NOMO-1 (cell line): Measurements from ENCODE around the gene HERPUD2.
"Not testable (repeated sequence)": the region's sequence is repeated elsewhere in the genome, so short reads cannot be mapped to it uniquely, and the experiment has no call there.

Source experiments
- DNase-seq, 2 experiments: peaks; one replicate each; lab custom pipeline; 2025; ENCODE audit not compliant: unreplicated experiment in 2 of 2; lab: John Stamatoyannopoulos, UW

Gene HERPUD2

DNA sequence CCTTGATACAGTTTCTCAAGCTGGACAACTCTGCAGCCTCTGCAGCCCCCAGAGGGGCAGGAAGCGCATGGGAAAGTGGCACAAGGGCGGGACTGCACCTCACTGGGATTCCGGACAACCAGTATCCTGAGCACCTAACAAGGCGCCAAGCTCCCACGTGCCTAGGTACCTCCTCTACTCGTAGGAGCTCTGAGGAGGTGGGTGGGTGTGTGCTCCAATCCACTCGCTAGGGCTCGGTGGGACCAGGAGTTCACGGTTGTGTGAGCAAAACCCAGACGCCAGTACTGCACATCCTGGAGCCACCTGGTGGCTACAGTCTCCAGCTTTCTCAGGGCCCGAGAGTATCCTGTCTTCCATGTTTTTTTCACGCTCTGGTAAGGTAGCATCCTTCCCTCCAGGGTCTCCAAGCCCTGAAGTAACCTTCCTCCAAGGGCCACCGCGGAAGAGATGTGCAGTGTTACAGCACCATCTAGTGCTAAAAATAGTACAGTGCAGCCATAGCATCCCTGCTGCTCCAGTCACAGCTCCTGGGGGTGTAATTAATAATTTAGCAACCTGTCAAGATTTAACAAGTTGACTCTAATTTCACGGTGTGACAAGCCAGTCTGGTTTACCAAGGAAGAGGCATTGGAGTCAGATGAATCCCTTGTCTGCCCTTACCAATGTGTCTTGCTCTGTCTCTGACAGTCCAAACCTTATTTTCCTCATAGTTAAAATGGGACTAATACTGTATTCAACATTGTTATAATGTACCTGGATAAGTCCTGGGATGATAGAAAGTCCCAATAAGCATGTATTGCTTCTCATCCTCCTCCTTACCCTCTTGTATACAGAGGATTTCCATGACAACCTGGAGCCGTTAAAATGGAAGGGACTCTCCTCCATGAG is 70.4 kb downstream of the HERPUD2 start:
- peak in 1 of 2 experiments; percentile 40 for DNase-seq

DNA sequence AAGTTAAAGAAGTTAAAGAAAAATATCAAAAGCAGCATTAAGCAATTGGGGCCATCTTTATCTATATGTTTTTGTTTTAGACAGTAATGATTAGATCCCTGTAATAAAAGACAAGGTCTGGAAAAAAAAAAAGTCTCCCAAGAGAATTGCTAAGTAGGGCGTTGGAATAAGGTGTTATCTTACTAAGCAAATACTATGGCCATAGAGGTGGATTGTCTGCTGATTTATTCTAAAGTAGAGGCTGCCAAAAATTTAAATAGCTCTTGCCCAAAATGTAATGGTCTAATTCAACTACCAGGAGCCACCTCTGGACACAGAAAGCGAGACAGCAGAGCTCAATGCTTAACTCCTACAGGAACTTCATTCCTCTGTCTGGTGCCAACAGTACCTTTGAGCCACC is 71.6 kb downstream of the HERPUD2 start:
- DNase-seq: no peak

DNA sequence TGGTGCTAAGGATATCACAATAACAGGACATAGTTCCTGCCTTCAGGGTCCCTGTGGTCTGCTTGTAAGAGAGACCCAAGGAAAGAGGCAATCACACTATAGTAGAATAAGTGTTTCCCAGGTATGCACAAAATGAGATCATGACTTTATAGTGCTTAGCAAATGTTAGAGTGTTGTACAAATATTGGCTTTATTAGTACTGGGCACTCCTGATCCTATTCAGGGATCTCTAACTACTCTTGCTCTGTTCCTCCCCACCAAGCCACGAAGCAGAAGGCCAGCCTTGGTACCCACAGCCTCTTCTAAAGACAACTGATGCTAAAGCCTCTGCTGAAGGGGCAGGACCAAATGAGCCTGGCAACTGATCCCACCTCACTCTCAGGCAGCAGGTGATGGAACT is 75.1 kb downstream of the HERPUD2 start:
- DNase-seq: no peak

DNA sequence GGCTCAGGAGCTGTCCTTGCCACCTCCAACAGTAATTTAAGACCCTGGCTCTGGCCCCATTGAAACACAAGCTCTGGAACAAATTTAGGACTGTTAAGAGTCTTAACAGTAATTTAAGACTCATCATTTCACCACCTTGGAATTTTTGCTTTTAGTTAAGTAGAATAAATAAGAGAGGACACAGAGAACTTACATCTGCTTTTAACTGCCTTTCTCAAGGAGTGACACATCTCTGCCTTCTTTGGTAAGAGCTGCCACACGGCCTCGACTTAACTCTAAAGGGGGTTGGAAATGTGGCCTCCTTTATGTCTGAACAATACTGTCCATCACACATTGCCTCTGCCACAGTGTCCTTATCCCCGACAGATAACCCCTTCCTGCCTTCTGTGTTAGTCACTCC is 77.9 kb downstream of the HERPUD2 start:
- no peak for DNase-seq

DNA sequence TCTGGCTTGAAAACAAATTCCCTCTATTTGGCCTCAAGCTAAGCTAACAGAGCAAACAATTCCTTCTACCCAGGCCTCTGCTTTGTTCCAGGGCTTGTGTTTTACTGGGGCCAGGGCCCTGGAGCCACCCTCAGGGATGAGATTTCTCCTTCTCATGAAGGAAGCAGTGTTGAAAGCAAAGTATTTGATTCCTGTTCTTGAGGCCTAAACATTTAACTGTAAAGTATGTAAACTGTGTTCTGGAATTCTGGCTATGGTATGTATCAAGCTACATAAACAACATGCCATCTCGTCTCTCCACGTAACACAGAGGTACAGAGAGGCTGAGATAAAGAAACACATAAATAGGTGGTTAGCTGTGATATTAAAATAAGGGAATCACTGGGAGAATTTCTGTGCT is 81.8 kb downstream of the HERPUD2 start:
- no peak for DNase-seq

DNA sequence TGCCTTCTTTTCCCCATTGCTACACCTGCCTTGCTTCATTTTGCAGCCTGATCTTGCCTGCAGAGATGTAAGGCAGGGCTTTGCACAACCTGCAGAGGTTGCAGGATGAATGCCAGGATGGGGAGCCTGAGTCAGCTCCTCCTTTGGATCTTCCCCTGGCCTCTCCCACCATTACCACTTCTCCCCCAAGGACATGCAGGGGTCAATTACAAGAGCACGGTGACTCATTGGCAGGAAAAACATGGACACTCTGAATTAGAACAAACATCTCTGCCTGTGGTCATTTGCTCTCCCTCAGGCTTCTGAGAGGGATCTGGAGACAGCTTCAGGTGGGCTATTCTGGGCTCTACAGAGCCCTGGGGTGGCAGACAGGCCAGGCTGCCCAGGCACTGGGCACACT is 89.2 kb downstream of the HERPUD2 start:
- DNase-seq: no peak

DNA sequence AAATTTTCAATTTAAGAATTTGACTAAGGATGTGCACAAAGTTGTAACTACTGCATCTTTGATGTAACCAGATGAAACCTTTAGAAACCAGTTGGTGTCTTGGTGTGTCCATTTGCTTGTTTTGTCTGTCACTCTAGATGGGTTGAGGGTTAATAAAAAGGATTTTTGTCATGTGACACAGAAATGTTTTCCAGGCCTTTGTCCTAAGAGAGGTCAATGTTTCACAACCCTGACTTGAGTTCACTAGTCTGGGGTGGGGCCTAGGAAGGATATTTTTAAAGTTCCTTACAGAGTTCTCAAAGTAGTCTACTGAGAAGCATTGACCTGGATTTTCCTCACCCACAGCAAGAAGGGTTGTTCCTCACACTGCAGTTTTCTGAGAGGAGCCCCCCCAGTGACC is 90.3 kb downstream of the HERPUD2 start:
- no peak for DNase-seq

DNA sequence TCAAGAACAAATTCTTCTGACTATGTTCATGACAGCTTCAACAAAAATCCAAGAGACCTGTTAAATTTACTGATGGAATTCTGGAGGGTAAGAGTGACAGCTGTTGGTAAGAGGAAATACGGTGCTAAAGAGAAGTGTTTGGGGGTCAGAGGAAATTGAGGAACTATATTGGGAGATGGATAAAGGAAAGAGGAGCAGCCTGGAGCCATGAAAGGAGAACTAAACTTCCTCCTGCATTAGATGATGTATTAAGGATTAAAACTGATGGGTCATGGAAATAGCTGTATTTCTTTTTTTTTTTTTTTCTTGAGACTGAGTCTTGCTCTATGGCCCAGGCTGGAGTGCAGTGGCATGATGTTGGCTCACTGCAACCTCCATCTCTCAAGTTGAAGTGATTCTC is 95.3 kb downstream of the HERPUD2 start:
- DNase-seq: no peak

DNA sequence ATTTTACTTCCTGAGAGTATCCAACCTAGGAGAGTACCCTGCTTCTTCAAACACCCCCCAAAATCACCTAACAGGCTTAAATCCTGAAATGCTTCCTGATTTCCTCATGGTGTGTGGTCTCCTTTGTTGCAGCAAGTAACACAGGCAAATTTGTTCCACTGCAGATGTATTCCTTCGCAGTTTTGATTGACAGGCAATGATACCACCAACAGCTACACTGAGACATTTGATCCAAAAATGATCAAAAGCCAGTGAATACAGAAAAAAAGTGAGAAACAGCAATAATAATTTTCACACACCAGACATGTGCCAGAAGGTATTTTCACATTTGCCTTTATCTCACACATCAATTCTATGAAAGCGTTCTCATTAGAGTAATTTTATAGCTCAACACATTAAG is 95.9 kb downstream of the HERPUD2 start:
- DNase-seq: no peak

DNA sequence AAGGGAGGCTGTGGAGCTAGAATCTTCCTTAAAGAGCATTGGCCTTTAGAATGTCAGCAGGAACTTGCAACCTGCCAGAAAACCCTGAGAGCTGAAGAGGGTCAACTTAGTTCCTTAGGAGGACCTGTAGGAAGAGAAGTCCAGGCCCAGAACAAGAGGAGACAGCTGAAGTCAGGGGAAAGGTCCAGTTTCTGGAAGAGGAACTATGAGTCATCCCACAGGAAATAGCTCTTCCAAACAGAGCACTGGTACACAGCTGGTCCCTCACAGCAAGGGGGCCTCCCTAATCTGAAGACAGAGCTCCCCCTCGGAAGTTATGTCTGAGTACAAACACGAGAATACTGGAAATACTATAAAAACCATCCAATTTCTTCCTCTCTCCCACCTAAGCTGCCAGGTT is 98.9 kb downstream of the HERPUD2 start:
- DNase-seq: no peak

DNA sequence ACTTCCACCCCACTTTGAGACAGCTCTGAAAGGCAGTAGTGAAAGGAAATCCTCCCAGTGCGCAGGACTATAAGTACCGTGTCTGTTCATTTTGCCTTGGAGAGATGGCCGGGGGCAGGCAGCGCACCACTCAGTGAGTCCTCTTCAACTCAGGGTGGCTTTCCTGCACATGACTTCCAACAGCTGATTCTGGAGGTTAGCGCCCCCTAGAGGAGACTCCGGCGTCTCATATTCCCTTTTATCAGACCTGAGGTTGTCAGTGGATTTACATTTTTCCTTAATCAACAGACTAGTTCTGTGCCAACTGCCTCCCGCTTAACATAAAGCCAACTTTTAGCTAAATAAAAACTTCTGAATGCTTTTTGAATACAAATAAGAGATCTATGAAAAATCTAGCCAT is 101.0 kb downstream of the HERPUD2 start:
- no peak for DNase-seq

DNA sequence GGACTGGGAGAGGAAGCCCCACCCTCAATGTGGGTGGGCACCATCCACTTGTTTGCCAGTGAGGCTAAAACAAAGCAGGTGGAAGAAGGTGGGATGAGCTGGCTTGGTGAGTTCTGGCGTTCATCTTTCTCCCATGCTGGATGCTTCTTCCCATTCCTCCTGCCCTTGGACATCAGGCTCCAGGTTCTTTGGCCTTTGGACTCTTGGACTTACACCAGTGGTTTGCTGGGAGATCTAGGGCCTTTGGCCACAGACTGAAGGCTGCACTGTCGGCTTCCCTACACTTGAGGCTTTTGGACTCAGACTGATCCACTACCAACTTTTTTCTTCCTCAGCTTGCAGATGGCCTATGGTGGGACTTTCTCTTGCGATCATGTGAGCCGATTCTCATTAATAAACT is 106.3 kb downstream of the HERPUD2 start:
- no peak for DNase-seq

DNA sequence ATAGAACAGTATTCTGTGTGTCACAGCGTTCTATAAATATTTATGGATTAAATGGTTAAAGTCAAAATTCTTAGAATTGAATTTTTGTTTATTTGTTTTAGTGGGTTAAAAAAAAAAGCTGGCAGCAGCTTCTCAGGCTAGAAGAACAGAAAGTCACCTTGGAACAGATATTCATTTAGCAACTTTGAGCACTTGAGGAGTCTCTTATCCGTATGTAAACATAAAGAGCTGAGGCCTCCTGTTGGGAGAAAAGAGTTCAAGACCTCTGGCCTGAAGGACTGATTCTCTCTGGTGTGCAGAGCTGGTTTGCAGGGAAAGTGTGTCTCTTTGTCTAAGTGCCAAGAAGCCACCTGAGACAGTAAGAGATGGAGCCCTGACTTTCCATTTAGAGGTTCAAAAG is 109.9 kb downstream of the HERPUD2 start:
- no peak for DNase-seq

DNA sequence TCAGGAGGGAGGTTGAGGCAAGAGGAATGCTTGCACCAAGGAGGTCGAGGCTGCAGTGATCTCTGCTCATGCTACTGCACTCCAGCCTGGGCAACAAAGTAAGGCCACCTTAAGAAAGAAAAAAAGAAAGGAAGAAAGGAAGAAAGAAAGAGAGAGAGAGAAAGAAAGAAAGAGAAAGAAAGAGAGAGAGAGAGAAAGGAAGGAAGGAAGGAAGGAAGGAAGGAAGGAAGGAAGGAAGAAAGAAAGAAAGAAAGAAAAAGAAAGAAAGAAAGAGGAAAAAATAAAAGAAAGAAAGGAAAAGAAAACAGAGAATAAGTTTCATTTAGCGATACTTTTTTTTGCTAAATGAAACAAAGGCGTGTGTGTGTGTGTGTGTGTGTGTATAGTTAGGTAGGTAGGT is 110.4 kb downstream of the HERPUD2 start:
- not testable (repeated sequence) for DNase-seq
